HG03097 (cell line): ENCODE measurements around the gene ALK.
"Not testable (repeated sequence)": the region's sequence is repeated elsewhere in the genome, so short reads cannot be mapped to it uniquely, and the experiment has no call there.

Experiments used
- ATAC-seq: cut with Tn5 transposase; IDR thresholded peaks from one replicate; pipeline ENCODE4 v1.9.1; 2021; ENCODE audit not compliant: unreplicated experiment, low FRiP score

Gene ALK

GRCh38 chr2:29245035-29245741 is 676.2 kb downstream of the ALK start:
- not testable (repeated sequence) for ATAC-seq

- ATAC-seq, result no peak
Measured at GRCh38 chr2:29242621-29243375, 678.6 kb downstream of the ALK start.

GRCh38 chr2:29241955-29242565 is 679.3 kb downstream of the ALK start:
- no peak for ATAC-seq

- no peak for ATAC-seq
Measured at GRCh38 chr2:29241341-29241740, 680.0 kb downstream of the ALK start.

GRCh38 chr2:29240601-29241000 is 680.8 kb downstream of the ALK start:
- no peak for ATAC-seq

GRCh38 chr2:29239209-29239960 is 682.0 kb downstream of the ALK start:
- no peak for ATAC-seq

- no peak for ATAC-seq
Measured at GRCh38 chr2:29238497-29238896, 682.9 kb downstream of the ALK start.

GRCh38 chr2:29236074-29236473 is 685.3 kb downstream of the ALK start:
- ATAC-seq, result no peak

GRCh38 chr2:29235411-29235810 is 686.0 kb downstream of the ALK start:
- ATAC-seq, result no peak

- ATAC-seq, result no peak
Measured at GRCh38 chr2:29233428-29233827, 688.0 kb downstream of the ALK start.

- ATAC-seq, result no peak
Measured at GRCh38 chr2:29232041-29232440, 689.3 kb downstream of the ALK start.

GRCh38 chr2:29229640-29230039 is 691.7 kb downstream of the ALK start:
- ATAC-seq, result no peak

GRCh38 chr2:29228947-29229346 is 692.4 kb downstream of the ALK start:
- ATAC-seq, result no peak

- no peak for ATAC-seq
Measured at GRCh38 chr2:29227935-29228675, 693.3 kb downstream of the ALK start.

GRCh38 chr2:29226808-29227207 is 694.6 kb downstream of the ALK start:
- no peak for ATAC-seq

- ATAC-seq, result no peak
Measured at GRCh38 chr2:29226375-29226774, 695.0 kb downstream of the ALK start.

- ATAC-seq, result no peak
Measured at GRCh38 chr2:29225814-29226213, 695.6 kb downstream of the ALK start.

- ATAC-seq, result no peak
Measured at GRCh38 chr2:29224693-29225551, 696.5 kb downstream of the ALK start.
